Measurements from ENCODE around the gene ZNF205. TPM values are rescaled to one million over a fixed set of nuclear protein-coding genes. Genes with fewer than 3 reads are reported as not detected.

ZNF205 gene
- total and polyA plus RNA-seq, 9 of the 15 experiments (the other 6 are each of a cell fraction or from before 2014, with no cell fraction given), result 2.4 to 11.8 (median 5.1) TPM; not detected in 2

DNA sequence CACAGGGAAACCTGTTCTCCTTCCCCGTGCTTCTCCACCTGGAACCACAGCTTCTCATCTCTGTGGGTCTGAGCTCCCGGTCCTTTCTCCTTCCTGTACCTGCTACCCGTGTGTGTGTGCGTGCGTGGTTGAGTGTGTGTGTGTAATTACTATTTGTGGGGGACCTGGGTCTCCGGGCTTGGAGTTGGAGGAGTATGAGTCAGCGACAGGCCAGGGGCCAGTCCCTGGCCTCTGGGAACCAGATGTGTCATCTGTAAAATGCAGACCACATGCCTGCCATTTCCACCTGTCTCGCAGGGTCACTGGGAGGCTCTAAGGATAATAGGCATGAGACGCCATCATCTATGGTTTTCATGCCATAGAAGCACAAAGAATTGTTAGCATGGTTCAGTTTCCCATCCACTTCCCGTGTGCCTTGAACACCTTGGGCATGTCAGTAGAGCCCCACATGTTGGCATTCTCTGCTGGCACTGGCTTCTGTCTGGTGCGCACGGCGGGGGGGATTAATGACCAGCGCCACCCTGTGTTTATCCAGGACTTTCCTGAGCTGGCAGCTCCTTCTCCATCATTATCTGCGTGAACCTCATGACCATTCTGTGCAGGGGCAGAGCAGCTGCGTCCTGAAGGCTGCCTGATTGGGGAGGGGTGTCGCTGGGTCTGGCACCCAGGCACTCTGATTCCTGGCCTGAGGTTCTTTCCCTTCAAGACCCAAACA lies 1.5 kb downstream of the ZNF205 start (continued):
- TF ChIP-seq RAD51 (IDR thresholded peaks at IDR 0.05; ENCODE audit: borderline replicate concordance, low read depth), result no peak
- TF ChIP-seq, protein P1, sequence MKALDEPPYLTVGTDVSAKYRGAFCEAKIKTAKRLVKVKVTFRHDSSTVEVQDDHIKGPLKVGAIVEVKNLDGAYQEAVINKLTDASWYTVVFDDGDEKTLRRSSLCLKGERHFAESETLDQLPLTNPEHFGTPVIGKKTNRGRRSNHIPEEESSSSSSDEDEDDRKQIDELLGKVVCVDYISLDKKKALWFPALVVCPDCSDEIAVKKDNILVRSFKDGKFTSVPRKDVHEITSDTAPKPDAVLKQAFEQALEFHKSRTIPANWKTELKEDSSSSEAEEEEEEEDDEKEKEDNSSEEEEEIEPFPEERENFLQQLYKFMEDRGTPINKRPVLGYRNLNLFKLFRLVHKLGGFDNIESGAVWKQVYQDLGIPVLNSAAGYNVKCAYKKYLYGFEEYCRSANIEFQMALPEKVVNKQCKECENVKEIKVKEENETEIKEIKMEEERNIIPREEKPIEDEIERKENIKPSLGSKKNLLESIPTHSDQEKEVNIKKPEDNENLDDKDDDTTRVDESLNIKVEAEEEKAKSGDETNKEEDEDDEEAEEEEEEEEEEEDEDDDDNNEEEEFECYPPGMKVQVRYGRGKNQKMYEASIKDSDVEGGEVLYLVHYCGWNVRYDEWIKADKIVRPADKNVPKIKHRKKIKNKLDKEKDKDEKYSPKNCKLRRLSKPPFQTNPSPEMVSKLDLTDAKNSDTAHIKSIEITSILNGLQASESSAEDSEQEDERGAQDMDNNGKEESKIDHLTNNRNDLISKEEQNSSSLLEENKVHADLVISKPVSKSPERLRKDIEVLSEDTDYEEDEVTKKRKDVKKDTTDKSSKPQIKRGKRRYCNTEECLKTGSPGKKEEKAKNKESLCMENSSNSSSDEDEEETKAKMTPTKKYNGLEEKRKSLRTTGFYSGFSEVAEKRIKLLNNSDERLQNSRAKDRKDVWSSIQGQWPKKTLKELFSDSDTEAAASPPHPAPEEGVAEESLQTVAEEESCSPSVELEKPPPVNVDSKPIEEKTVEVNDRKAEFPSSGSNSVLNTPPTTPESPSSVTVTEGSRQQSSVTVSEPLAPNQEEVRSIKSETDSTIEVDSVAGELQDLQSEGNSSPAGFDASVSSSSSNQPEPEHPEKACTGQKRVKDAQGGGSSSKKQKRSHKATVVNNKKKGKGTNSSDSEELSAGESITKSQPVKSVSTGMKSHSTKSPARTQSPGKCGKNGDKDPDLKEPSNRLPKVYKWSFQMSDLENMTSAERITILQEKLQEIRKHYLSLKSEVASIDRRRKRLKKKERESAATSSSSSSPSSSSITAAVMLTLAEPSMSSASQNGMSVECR (CRISPR knock-in tag; IDR thresholded peaks at IDR 0.05), result no peak
- TF ChIP-seq SIN3B (IDR thresholded peaks at IDR 0.05; ENCODE audit: low read depth), result no peak
- TF ChIP-seq ZNF436 (CRISPR knock-in tag; IDR thresholded peaks at IDR 0.05), result no peak
- TF ChIP-seq, protein P2, sequence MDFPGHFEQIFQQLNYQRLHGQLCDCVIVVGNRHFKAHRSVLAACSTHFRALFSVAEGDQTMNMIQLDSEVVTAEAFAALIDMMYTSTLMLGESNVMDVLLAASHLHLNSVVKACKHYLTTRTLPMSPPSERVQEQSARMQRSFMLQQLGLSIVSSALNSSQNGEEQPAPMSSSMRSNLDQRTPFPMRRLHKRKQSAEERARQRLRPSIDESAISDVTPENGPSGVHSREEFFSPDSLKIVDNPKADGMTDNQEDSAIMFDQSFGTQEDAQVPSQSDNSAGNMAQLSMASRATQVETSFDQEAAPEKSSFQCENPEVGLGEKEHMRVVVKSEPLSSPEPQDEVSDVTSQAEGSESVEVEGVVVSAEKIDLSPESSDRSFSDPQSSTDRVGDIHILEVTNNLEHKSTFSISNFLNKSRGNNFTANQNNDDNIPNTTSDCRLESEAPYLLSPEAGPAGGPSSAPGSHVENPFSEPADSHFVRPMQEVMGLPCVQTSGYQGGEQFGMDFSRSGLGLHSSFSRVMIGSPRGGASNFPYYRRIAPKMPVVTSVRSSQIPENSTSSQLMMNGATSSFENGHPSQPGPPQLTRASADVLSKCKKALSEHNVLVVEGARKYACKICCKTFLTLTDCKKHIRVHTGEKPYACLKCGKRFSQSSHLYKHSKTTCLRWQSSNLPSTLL (IDR thresholded peaks at IDR 0.05), result no peak
- TF ChIP-seq SRF (CRISPR knock-in tag; IDR thresholded peaks at IDR 0.05), result no peak
- TF ChIP-seq, protein P3, sequence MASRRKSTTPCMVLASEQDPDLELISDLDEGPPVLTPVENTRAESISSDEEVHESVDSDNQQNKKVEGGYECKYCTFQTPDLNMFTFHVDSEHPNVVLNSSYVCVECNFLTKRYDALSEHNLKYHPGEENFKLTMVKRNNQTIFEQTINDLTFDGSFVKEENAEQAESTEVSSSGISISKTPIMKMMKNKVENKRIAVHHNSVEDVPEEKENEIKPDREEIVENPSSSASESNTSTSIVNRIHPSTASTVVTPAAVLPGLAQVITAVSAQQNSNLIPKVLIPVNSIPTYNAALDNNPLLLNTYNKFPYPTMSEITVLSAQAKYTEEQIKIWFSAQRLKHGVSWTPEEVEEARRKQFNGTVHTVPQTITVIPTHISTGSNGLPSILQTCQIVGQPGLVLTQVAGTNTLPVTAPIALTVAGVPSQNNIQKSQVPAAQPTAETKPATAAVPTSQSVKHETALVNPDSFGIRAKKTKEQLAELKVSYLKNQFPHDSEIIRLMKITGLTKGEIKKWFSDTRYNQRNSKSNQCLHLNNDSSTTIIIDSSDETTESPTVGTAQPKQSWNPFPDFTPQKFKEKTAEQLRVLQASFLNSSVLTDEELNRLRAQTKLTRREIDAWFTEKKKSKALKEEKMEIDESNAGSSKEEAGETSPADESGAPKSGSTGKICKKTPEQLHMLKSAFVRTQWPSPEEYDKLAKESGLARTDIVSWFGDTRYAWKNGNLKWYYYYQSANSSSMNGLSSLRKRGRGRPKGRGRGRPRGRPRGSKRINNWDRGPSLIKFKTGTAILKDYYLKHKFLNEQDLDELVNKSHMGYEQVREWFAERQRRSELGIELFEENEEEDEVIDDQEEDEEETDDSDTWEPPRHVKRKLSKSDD (conservative IDR thresholded peaks at IDR 0.05; ENCODE audit: low read length), result no peak
- TF ChIP-seq NFE2 (IDR thresholded peaks at IDR 0.05; ENCODE audit: low read depth), result no peak
- TF ChIP-seq CEBPG (CRISPR knock-in tag; IDR thresholded peaks at IDR 0.05), result no peak
- no peak for TF ChIP-seq CEBPG (tag; conservative IDR thresholded peaks at IDR 0.05 in 1 of 2, IDR thresholded peaks at IDR 0.05 in 1 of 2)
- TF ChIP-seq, protein P4, sequence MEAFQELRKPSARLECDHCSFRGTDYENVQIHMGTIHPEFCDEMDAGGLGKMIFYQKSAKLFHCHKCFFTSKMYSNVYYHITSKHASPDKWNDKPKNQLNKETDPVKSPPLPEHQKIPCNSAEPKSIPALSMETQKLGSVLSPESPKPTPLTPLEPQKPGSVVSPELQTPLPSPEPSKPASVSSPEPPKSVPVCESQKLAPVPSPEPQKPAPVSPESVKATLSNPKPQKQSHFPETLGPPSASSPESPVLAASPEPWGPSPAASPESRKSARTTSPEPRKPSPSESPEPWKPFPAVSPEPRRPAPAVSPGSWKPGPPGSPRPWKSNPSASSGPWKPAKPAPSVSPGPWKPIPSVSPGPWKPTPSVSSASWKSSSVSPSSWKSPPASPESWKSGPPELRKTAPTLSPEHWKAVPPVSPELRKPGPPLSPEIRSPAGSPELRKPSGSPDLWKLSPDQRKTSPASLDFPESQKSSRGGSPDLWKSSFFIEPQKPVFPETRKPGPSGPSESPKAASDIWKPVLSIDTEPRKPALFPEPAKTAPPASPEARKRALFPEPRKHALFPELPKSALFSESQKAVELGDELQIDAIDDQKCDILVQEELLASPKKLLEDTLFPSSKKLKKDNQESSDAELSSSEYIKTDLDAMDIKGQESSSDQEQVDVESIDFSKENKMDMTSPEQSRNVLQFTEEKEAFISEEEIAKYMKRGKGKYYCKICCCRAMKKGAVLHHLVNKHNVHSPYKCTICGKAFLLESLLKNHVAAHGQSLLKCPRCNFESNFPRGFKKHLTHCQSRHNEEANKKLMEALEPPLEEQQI (IDR thresholded peaks at IDR 0.05), result no peak
- TF ChIP-seq SMARCA4 (IDR thresholded peaks at IDR 0.05), result 0 out of 2 replicates have a peak, but pooled peaks have one; percentile 27
- TF ChIP-seq NR2C2 (CRISPR knock-in tag; IDR thresholded peaks at IDR 0.05), result no peak
- no peak for TF ChIP-seq NR2C2 (tag; IDR thresholded peaks at IDR 0.05)
